OCI-LY7 (cell line): ENCODE results near the gene MAN2C1. TPM values are rescaled to one million over a fixed set of nuclear protein-coding genes. Genes with fewer than 3 reads are reported as not detected.

Experiments
- Bru-seq: library from RNA; stranded (reverse); fragments of 400-500 nt; gene quantifications from one replicate; lab custom pipeline; 2021; lab: Mats Ljungman, UMichigan
- BruChase-seq, 2 experiments: library from RNA; stranded (reverse); fragments of 400-500 nt; gene quantifications; one replicate each; lab custom pipeline; 2021; lab: Mats Ljungman, UMichigan
- BruUV-seq: library from RNA; stranded (reverse); fragments of 400-500 nt; replicated peaks from 2 replicates; lab custom pipeline; 2021; lab: Mats Ljungman, UMichigan
- CTCF ChIA-PET: fragments of 300-600 bp; sonication (Branson Sonifier 250); formaldehyde crosslinking; loops from one replicate; lab custom pipeline; 2022; ENCODE audit warnings: antibody characterized with exemption; ENCODE audit not compliant: unreplicated experiment; lab: Charles Lee
- POLR2A ChIA-PET: fragments of 300-600 bp; sonication (Branson Sonifier 250); formaldehyde crosslinking; loops from one replicate; lab custom pipeline; 2022; ENCODE audit warnings: antibody characterized with exemption; lab: Charles Lee
- DNase-seq: peaks from one replicate; pipeline ENCODE4 v3.0.0-alpha.2; 2015; ENCODE audit warnings: low spot score
- H2AFZ ChIP-seq: fragments of 200-600 bp; sonication (generic), shearing (Covaris generic); 2 replicates; pipeline ENCODE4 v1.6.1; 2014; ENCODE audit warnings: mild to moderate bottlenecking, antibody characterized with exemption, low read length, moderate library complexity
- H3K27ac ChIP-seq: fragments of 200-600 bp; sonication (generic); 2 replicates; pipeline ENCODE4 v1.5.1; 2014; ENCODE audit warnings: mixed run types, low read depth, mild to moderate bottlenecking, moderate library complexity, low read length, inconsistent platforms; ENCODE audit not compliant: poor library complexity, severe bottlenecking
- H3K36me3 ChIP-seq: fragments of 200-600 bp; sonication (generic); 2 replicates; pipeline ENCODE4 v1.6.1; 2014; ENCODE audit warnings: mild to moderate bottlenecking, antibody characterized with exemption, low read length, moderate library complexity, mixed read lengths; ENCODE audit not compliant: insufficient read depth
- H3K4me1 ChIP-seq: fragments of 200-600 bp; sonication (generic); 2 replicates; pipeline ENCODE4 v1.5.1; 2014; ENCODE audit warnings: mild to moderate bottlenecking, low read length; ENCODE audit not compliant: insufficient read depth, poor library complexity, severe bottlenecking
- H3K4me2 ChIP-seq: fragments of 200-600 bp; sonication (generic); 2 replicates; pipeline ENCODE4 v1.6.1; 2014; ENCODE audit warnings: mild to moderate bottlenecking, low read length
- H3K4me3 ChIP-seq: fragments of 200-600 bp; sonication (generic); 2 replicates; pipeline ENCODE4 v1.5.1; 2014; ENCODE audit warnings: mild to moderate bottlenecking, low read depth, low read length; ENCODE audit not compliant: poor library complexity, severe bottlenecking
- H3K79me2 ChIP-seq: fragments of 200-600 bp; sonication (generic); 2 replicates; pipeline ENCODE4 v1.6.1; 2016; ENCODE audit warnings: low read depth, mild to moderate bottlenecking, low read length, moderate library complexity, mixed read lengths; ENCODE audit not compliant: insufficient read depth
- H3K9me2 ChIP-seq: fragments of 200-600 bp; sonication (generic); 2 replicates; pipeline ENCODE4 v1.6.1; 2016; ENCODE audit warnings: mild to moderate bottlenecking, low read length, mixed read lengths; ENCODE audit not compliant: insufficient read depth
- H3K9me3 ChIP-seq: fragments of 200-600 bp; sonication (generic); 2 replicates; pipeline ENCODE4 v1.6.1; 2014; ENCODE audit warnings: mild to moderate bottlenecking, mixed run types, low read length, mixed read lengths
- H4K20me1 ChIP-seq: fragments of 200-600 bp; sonication (generic); 2 replicates; pipeline ENCODE4 v1.6.1; 2014; ENCODE audit warnings: mild to moderate bottlenecking, antibody characterized with exemption, low read length, moderate library complexity, mixed read lengths; ENCODE audit not compliant: insufficient read depth
- EZH2phosphoT487 ChIP-seq: fragments of 200-600 bp; sonication (generic); IDR thresholded peaks from 2 replicates; pipeline ENCODE4 v1.6.1; 2018; ENCODE audit warnings: low read depth, borderline replicate concordance, mild to moderate bottlenecking, mixed run types, antibody characterized with exemption, low read length, moderate library complexity, mixed read lengths
- intact Hi-C: fragments of 100-400 bp; cut with micrococcal nuclease; formaldehyde crosslinking; loops from one replicate; pipeline ENCODE4 v1.10.0; 2022; ENCODE audit not compliant: unreplicated experiment
- long read RNA-seq: library from polyadenylated mRNA; stranded (forward); transcript quantifications from one replicate; pipeline ENCODE4 v2.0.0, GENCODE V29; 2022
- total RNA-seq, 2 experiments: library from RNA; depleted of rRNA in 1 of 2; stranded (reverse); fragments of >200 nt in 1 of 2; shearing (Covaris generic) in 1 of 2; gene quantifications; 2 replicates each; pipeline ENCODE4 v1.2.3, GENCODE V29; 2014 to 2022
- TF ChIP-seq, protein P1 (sequence below): fragments of 200-600 bp; sonication (generic); conservative IDR thresholded peaks from 2 replicates; pipeline ENCODE4 v1.5.1; 2014; ENCODE audit warnings: mild to moderate bottlenecking, antibody characterized with exemption, low read length, moderate library complexity, mixed read lengths

The MAN2C1 gene
- total RNA-seq (2014; rRNA removed; shearing (Covaris generic)) (98.8 and 113 TPM in 2 replicates), total RNA-seq (2022) (141 and 155 TPM in 2 replicates), Bru-seq, nascent RNA (percentile 65 among the genes with signal in this experiment), BruChase-seq, experiment 1, labeled RNA remaining after a 6-hour chase (percentile 71 among the genes with signal in this experiment), BruChase-seq, experiment 2, labeled RNA remaining after a 2-hour chase (percentile 65 among the genes with signal in this experiment)
- long read RNA-seq, transcript MAN2C1-201 (26 exons, 3,284 nt), result major isoform, 20 of 65 reads
- long read RNA-seq, partial matches to known transcripts, result 10 of 65 reads
- long read RNA-seq, other reads (novel, unspliced or antisense), result 32 of 65 reads

DNA sequence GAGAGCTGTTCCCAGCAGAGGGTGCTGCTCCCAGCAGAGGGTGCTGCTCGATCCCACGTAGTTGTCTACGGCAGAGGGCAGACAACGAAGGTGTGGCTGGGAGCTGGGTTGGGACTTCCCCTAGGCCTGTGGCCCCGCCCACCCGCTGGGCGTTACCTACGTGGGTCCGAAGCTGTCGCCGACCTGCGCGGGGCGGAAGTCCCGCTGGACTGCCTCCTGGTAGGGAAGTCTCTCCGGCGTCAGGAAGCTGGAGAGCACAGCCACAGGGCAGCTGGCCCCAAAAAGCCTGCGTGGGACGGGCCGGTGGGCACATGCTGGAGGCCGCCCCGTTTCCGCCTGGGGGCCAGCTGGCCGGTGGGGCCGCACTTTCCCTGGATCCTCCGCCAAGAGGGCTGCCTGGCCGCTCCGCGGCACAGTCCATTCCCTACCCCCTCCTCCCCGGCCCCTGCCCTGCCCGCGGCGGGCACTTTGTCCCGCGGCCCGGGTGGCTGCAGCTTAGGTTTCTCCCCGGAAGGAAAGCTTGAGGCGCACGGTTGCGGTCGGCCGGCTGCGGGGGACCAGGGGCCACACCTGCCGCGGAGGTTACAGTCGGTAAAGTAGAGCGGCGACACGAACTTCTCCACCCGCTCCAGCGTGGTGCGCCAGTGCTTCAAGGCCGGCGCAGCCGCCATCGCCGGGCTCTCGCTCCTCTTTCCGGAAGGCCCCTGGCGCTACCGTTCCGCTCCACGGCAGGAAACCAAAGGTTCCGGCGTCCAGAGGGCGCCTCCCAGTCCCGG, at the start of gene MAN2C1:
MAN2C1 (minus strand) TSS at position 695 of the 776 bp plus-strand sequence; CDS start at position 671, 24 bp downstream.
- intact Hi-C loops, result loop anchor here (1.0 kb wide), 5 partner anchors 21 to 315 kb away; partner anchors contain the start of genes NEIL1, SIN3A and SNUPN
- H4K20me1 ChIP-seq, result no peaks in the 10 kb centered on the region

DNA sequence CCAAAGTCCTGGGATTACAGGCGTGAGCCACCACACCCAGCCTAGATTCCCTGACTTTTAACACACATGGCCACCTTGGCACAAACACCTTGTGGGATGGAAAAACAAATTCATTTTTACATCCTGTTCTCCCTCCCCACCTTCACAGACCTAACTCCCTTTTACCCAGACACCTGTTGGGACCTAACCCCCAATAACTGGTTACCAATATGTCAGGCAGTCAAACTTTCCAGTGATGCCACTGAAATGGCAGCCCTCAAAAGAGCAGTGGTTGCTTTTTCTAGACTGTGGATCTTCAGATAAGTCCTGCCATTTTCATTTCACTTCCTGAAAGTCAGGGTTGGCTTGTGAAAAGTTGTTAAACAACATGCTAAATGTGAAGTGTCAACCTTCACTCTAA, 48.2 kb upstream of the MAN2C1 start:
- ChIA-PET POLR2A (interaction anchor here (0.5 to 1.6 kb wide), 3 partner anchors 29 to 204 kb away, joined by 3 to 7 read pairs (median 4); no protein-coding TSS in a partner anchor), CTCF (no interaction called here)
- H3K36me3 ChIP-seq, result peaks cover 71% of the 10 kb centered on the region
- H3K9me2 ChIP-seq, result no peaks in the 10 kb centered on the region
- H2AFZ ChIP-seq, result no peak overlapping the region
- H4K20me1 ChIP-seq, result no peaks in the 10 kb centered on the region
- H3K79me2 ChIP-seq, result no peaks in the 10 kb centered on the region
- H3K9me3 ChIP-seq, result no peaks in the 10 kb centered on the region
- no peaks in the 10 kb centered on the region for H3K4me1 ChIP-seq
- TF ChIP-seq, protein P1, sequence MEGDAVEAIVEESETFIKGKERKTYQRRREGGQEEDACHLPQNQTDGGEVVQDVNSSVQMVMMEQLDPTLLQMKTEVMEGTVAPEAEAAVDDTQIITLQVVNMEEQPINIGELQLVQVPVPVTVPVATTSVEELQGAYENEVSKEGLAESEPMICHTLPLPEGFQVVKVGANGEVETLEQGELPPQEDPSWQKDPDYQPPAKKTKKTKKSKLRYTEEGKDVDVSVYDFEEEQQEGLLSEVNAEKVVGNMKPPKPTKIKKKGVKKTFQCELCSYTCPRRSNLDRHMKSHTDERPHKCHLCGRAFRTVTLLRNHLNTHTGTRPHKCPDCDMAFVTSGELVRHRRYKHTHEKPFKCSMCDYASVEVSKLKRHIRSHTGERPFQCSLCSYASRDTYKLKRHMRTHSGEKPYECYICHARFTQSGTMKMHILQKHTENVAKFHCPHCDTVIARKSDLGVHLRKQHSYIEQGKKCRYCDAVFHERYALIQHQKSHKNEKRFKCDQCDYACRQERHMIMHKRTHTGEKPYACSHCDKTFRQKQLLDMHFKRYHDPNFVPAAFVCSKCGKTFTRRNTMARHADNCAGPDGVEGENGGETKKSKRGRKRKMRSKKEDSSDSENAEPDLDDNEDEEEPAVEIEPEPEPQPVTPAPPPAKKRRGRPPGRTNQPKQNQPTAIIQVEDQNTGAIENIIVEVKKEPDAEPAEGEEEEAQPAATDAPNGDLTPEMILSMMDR, result no peak
- no peak for TF ChIP-seq EZH2phosphoT487
- no peak overlapping the region for H3K4me2 ChIP-seq
- DNase-seq, result no peak
- no peak overlapping the region for H3K4me3 ChIP-seq
- no TSS peak for BruUV-seq
- intact Hi-C loops, result no loop called here
- H3K27ac ChIP-seq, result no peak overlapping the region

More for the DNA sequence above, at the start of gene MAN2C1:
- Histone ChIP-seq H3K36me3 (peaks cover 60% of the 10 kb centered on the region), H3K4me2 (peak within 1 kb of the TSS; percentile 86), H2AFZ (peak within 1 kb of the TSS; percentile 55; the same call in 1 of the 2 replicates), H3K9me3 (no peaks in the 10 kb centered on the region), H3K9me2 (no peaks in the 10 kb centered on the region), H3K4me3 (peak within 1 kb of the TSS; percentile 77), H3K79me2 (peaks cover 17% of the 10 kb centered on the region; the same call in 1 of the 2 replicates), H3K27ac (peak within 1 kb of the TSS; percentile 88), H3K4me1 (peaks cover 23% of the 10 kb centered on the region)
- POLR2A ChIA-PET, result interaction anchor here (0.7 to 3.8 kb wide), 11 partner anchors 11 to 371 kb away, joined by 3 to 29 read pairs (median 3); partner anchors contain the start of genes IMP3 and SIN3A
- DNase-seq, result peak; percentile 99
- CTCF ChIA-PET, result interaction anchor here (0.6 to 1.5 kb wide), 6 partner anchors 27 to 334 kb away, joined by 3 to 6 read pairs (median 4); partner anchors contain the start of genes IMP3 and SIN3A
- no TSS peak for BruUV-seq
- TF ChIP-seq, protein P1, result peak; percentile 89
- TF ChIP-seq EZH2phosphoT487, result no peak
